ENCODE results near the gene MSRB3. TPM values are rescaled to one million over a fixed set of nuclear protein-coding genes. Genes with fewer than 3 reads are reported as not detected.

Gene MSRB3
- total and polyA plus RNA-seq, 12 donors: 44.7 to 169 (median 119) TPM

- intact Hi-C loops (cut with DNase I): no loop called here
- no peak for TF ChIP-seq CTCF (IDR thresholded peaks at IDR 0.05)
- ATAC-seq (no peak), DNase-seq (no peak)
- H3K27me3 ChIP-seq: no peaks in the 10 kb centered on the region
- H3K9me3 ChIP-seq: no peaks in the 10 kb centered on the region
- WGBS, 2 donors: 81 to 91% methylated on average over 1 of the region's 1 CpG
- peaks cover 0 to 19% (median 4%) of the 10 kb centered on the region in 9 donors for H3K36me3 ChIP-seq
- H3K4me3 ChIP-seq: no peak overlapping the region
- H3K4me1 ChIP-seq: peaks cover 0 to 8% (median 0%) of the 10 kb centered on the region in 9 donors
- no peak overlapping the region for H3K27ac ChIP-seq
Observed at GRCh38 chr12:65364046-65364445, 85.6 kb downstream of the MSRB3 start.

GRCh38 chr12:65367396-65367795, 88.9 kb downstream of the MSRB3 start:
- Histone ChIP-seq H3K4me1 (peaks cover 0 to 8% (median 0%) of the 10 kb centered on the region in 9 donors), H3K9me3 (no peaks in the 10 kb centered on the region), H3K27ac (no peak overlapping the region), H3K4me3 (no peak overlapping the region), H3K27me3 (no peaks in the 10 kb centered on the region), H3K36me3 (peaks cover 0 to 18% (median 0%) of the 10 kb centered on the region in 9 donors)
- TF ChIP-seq CTCF (IDR thresholded peaks at IDR 0.05): no peak
- intact Hi-C loops (cut with DNase I): no loop called here
- ATAC-seq: no peak
- no peak for DNase-seq

- Histone ChIP-seq H3K27ac (no peak overlapping the region), H3K4me3 (no peak overlapping the region), H3K9me3 (no peaks in the 10 kb centered on the region), H3K27me3 (no peaks in the 10 kb centered on the region), H3K4me1 (peaks cover 0 to 8% (median 0%) of the 10 kb centered on the region in 9 donors), H3K36me3 (peaks cover 0 to 18% (median 0%) of the 10 kb centered on the region in 9 donors)
- DNase-seq (no peak), ATAC-seq (no peak)
- intact Hi-C loops (cut with DNase I): no loop called here
- no peak for TF ChIP-seq CTCF (IDR thresholded peaks at IDR 0.05)
- 67 to 84% methylated on average over 4 of the region's 4 CpGs for WGBS, 2 donors
Observed at GRCh38 chr12:65368055-65368454, 89.6 kb downstream of the MSRB3 start.

GRCh38 chr12:65372574-65372973, 94.1 kb downstream of the MSRB3 start:
- intact Hi-C loops (cut with DNase I): no loop called here
- no peak for DNase-seq

More at GRCh38 chr12:65372574-65372973, 94.1 kb downstream of the MSRB3 start:
- H3K9me3 ChIP-seq: no peaks in the 10 kb centered on the region
- TF ChIP-seq CTCF (IDR thresholded peaks at IDR 0.05): no peak
- no peaks in the 10 kb centered on the region for H3K27me3 ChIP-seq
- H3K27ac ChIP-seq: no peak overlapping the region
- no peaks in the 10 kb centered on the region for H3K4me1 ChIP-seq
- H3K4me3 ChIP-seq: no peak overlapping the region
- no peak for ATAC-seq
- H3K36me3 ChIP-seq: peaks cover 0 to 43% (median 0%) of the 10 kb centered on the region in 9 donors
